Upper lobe of left lung (tissue), 4 donors: ENCODE measurements around the gene MARVELD1.

Source experiments
- CTCF ChIP-seq, 6 experiments: fragments of 450-650 bp in 4 of 6; fragments of 200-600 bp in 2 of 6; sonication (generic) in 2 of 6; IDR thresholded peaks; one replicate each; pipeline ENCODE4 v1.5.1; 2016 to 2019; ENCODE audit warnings: antibody characterized with exemption in 6 of 6
- POLR2A ChIP-seq, 4 donors: fragments of 450-650 bp; IDR thresholded peaks; one replicate each; pipeline ENCODE4 v1.5.1; 2016 to 2017; ENCODE audit warnings: antibody characterized with exemption in 4 of 4, mild to moderate bottlenecking in 2 of 4
- POLR2AphosphoS5 ChIP-seq, 2 donors: sonication (generic); formaldehyde crosslinking; IDR thresholded peaks; one replicate each; pipeline ENCODE4 v1.5.1; 2017; ENCODE audit warnings: antibody characterized with exemption in 2 of 2

- TF ChIP-seq POLR2A (IDR thresholded peaks at IDR 0.05) (no peak), POLR2AphosphoS5 (IDR thresholded peaks at IDR 0.05) (no peak), CTCF (IDR thresholded peaks at IDR 0.05) (no peak)
Observed at GRCh38 chr10:97734021-97734420, 20.5 kb downstream of the MARVELD1 start.
